GM21619 (cell line): ENCODE measurements around the gene NR3C2.

Source experiments
- ATAC-seq: cut with Tn5 transposase; IDR thresholded peaks from one replicate; pipeline ENCODE4 v1.9.1; 2021; ENCODE audit not compliant: unreplicated experiment

NR3C2 gene

GRCh38 chr4:148060264-148061140 lies 381.7 kb downstream of the NR3C2 start:
- ATAC-seq = no peak

GRCh38 chr4:148059617-148060180 lies 382.5 kb downstream of the NR3C2 start:
- no peak for ATAC-seq

GRCh38 chr4:148057984-148058859 lies 384.0 kb downstream of the NR3C2 start:
- ATAC-seq = no peak

- ATAC-seq = peak; percentile 44
Measured at GRCh38 chr4:148057516-148057915, 384.7 kb downstream of the NR3C2 start.

- ATAC-seq = peak; percentile 74
Measured at GRCh38 chr4:148056879-148057278, 385.3 kb downstream of the NR3C2 start.

GRCh38 chr4:148055844-148056243 lies 386.4 kb downstream of the NR3C2 start:
- peak; percentile 33 for ATAC-seq

- no peak for ATAC-seq
Measured at GRCh38 chr4:148054275-148054674, 387.9 kb downstream of the NR3C2 start.

- ATAC-seq = no peak
Measured at GRCh38 chr4:148053298-148054003, 388.8 kb downstream of the NR3C2 start.

GRCh38 chr4:148052448-148052847 lies 389.8 kb downstream of the NR3C2 start:
- ATAC-seq = no peak

GRCh38 chr4:148051403-148051802 lies 390.8 kb downstream of the NR3C2 start:
- no peak for ATAC-seq

- ATAC-seq = no peak
Measured at GRCh38 chr4:148048598-148048997, 393.6 kb downstream of the NR3C2 start.

DNA sequence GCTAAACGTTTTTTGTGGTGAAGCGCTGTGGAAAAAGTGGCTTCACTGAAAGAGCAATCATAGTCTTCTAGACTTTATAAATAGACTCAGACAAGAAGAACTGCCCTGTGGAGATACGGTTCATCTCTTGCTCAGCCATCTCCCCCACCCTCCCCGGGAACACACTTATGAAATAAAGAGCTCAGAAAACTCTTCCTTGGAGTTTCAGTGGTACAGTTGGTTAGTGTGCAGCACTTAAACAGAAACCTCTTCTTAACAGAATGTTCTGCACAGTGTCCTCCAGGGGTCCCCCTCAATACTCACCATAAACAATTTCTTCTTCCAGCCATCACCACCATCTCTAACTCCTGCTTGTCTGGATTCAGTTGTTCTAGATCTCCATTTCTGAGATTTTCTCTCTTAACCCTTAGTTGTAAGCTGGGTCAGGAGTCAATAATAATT lies 397.3 kb downstream of the NR3C2 start:
- peak; percentile 97 for ATAC-seq

DNA sequence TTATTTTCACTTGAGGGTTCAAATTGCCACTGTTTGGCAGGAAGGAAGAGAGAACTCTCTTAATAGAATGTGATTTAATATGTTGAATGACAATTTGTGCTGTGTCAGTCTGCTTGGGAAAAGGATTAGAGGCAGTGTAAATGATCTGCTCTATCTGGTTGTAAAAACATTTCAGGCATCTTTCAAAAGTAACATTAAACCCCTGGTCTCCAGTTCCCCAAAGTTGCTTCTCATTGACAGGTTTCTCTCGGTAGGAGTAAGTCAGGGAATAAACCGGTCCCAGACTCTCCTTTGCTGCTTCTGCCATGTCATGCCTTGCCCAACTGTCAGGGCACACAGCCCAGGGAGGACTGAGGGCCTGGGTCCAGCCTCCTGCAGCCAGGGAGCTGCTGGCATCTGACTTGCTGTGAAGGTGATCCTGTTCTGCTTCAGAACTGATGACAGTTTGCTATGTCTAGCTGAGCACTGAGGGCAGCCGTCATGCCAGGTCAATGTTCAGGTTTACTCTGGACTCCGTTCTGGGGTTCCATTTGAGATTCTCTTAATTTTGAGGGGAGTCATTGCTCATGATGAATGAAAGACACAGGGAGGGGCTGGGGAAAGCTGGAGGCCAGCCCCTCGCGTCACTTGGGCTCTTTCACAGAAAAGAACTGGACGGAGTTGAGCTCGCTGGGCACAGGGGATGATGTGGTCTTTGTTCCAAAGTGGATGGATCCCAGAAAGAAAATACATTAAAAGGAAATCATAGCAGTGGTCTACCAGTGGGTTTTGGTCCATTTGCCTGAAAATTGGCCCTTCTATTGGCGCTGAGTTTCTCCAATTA lies 397.9 kb downstream of the NR3C2 start:
- ATAC-seq = no peak

GRCh38 chr4:148041606-148042329 lies 400.4 kb downstream of the NR3C2 start:
- ATAC-seq = no peak

DNA sequence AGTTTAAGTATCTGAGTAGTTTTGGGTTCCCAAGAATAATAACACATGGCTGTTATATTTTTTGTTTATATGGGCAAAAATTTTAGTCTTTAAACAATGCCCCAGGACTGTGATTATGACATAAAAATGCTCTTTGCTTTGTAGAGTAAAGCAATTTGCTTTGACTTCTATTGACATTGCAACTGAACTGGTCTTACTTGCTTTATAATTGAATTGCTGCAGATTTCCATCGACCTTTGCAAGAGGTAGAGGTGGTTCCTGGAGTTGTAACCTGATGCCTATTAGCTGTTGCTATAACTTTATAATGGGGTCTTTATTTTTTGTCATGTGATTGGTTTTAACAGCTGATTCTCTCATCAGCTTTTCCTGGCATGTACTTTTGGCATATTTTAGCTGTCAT lies 407.4 kb downstream of the NR3C2 start:
- ATAC-seq = no peak

DNA sequence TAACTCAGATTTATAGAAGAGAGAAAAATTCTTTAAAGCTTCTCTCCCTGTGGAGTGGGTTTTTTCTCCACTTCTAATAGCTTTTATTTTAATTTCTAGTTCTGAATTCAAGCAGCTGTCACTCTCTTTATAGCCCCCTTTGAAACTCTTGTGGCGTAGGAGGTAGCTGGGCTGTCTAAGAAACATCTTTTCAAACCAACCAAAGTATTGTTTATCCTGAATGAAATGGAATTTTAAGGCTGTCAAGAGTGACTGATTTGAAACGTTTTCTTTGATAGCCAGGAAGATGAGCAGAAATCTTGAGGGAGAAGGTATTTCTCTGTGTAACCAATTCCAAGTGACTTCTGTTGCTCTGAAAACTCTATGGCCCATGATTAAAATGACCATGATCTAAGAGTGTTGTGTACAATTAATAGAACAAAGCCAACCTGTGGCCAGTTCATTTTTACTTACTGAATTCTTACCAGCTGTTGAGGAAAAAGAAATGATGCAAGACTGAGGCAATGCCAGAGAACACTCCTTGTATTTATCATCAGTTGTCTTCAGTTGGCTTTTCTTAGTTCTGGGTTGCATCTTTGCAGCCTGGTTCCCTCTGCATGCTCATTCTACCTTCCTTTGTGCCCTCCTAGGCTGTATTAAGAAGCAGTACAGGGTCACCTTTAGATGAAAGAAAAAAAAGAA lies 411.9 kb downstream of the NR3C2 start:
- ATAC-seq = no peak

GRCh38 chr4:148029781-148030180 lies 412.4 kb downstream of the NR3C2 start:
- ATAC-seq = no peak
